Fibroblast of skin of abdomen (primary cell): ENCODE measurements around the gene APOL6. TPM values are rescaled to one million over a fixed set of nuclear protein-coding genes. Genes with fewer than 3 reads are reported as not detected.

Source experiments
- DNase-seq: peaks from one replicate; pipeline ENCODE4 v3.0.0-alpha.2; 2013
- polyA plus RNA-seq, 2 experiments: library from polyadenylated mRNA; unstranded; fragments of 120-200 nt; gene quantifications; one replicate each; pipeline ENCODE4 v1.2.1, GENCODE V29; 2013; ENCODE audit not compliant: insufficient read length in 2 of 2

The APOL6 gene
- polyA plus RNA-seq (2013, experiment 1 of 2; ENCODE audit: insufficient read length) = 10.4 TPM
- polyA plus RNA-seq (2013, experiment 2 of 2; ENCODE audit: insufficient read length) = 9.7 TPM

- DNase-seq = peak; percentile 71
Observed at GRCh38 chr22:35648066-35649025, at the start of gene APOL6. Gene APOL6, plus strand, starts transcription at chr22:35648446. Its CDS starts 7,980 bp downstream, at chr22:35656426.

GRCh38 chr22:35599364-35599763 lies 48.9 kb upstream of the APOL6 start:
- no peak for DNase-seq

- DNase-seq = no peak
Observed at GRCh38 chr22:35600476-35600875, 47.8 kb upstream of the APOL6 start.

GRCh38 chr22:35601013-35601580 lies 47.1 kb upstream of the APOL6 start:
- DNase-seq = no peak

GRCh38 chr22:35601743-35602615 lies 46.3 kb upstream of the APOL6 start:
- peak; percentile 62 for DNase-seq

GRCh38 chr22:35604621-35605368 lies 43.5 kb upstream of the APOL6 start:
- peak; percentile 45 for DNase-seq

- DNase-seq = no peak
Observed at GRCh38 chr22:35605369-35605680, 42.9 kb upstream of the APOL6 start.

- no peak for DNase-seq
Observed at GRCh38 chr22:35605851-35606481, 42.3 kb upstream of the APOL6 start.

- DNase-seq = no peak
Observed at GRCh38 chr22:35606916-35607315, 41.3 kb upstream of the APOL6 start.

GRCh38 chr22:35608088-35608487 lies 40.2 kb upstream of the APOL6 start:
- no peak for DNase-seq

GRCh38 chr22:35609261-35609660 lies 39.0 kb upstream of the APOL6 start:
- DNase-seq = no peak

- DNase-seq = no peak
Observed at GRCh38 chr22:35609761-35610160, 38.5 kb upstream of the APOL6 start.

GRCh38 chr22:35610741-35611140 lies 37.5 kb upstream of the APOL6 start:
- DNase-seq = no peak

- no peak for DNase-seq
Observed at GRCh38 chr22:35611200-35611890, 36.9 kb upstream of the APOL6 start.

- DNase-seq = no peak
Observed at GRCh38 chr22:35611891-35612576, 36.2 kb upstream of the APOL6 start.

- DNase-seq = no peak
Observed at GRCh38 chr22:35612903-35613302, 35.3 kb upstream of the APOL6 start.

- DNase-seq = no peak
Observed at GRCh38 chr22:35614404-35614803, 33.8 kb upstream of the APOL6 start.

GRCh38 chr22:35615156-35615555 lies 33.1 kb upstream of the APOL6 start:
- DNase-seq = no peak

GRCh38 chr22:35616043-35616442 lies 32.2 kb upstream of the APOL6 start:
- no peak for DNase-seq

GRCh38 chr22:35617137-35617755 lies 31.0 kb upstream of the APOL6 start, which contains the start of gene MB:
Gene MB, minus strand, starts transcription at chr22:35617329. Its CDS starts 72 bp downstream, at chr22:35617257.
- DNase-seq = no peak
